GM18526 (cell line): Measurements from ENCODE around the gene CGN.

Source experiments
- POLR2A ChIP-seq: IDR thresholded peaks from 3 replicates; pipeline ENCODE4 v1.6.1; 2011; ENCODE audit not compliant: insufficient read length; ENCODE audit errors: extremely low read depth

Gene CGN

DNA sequence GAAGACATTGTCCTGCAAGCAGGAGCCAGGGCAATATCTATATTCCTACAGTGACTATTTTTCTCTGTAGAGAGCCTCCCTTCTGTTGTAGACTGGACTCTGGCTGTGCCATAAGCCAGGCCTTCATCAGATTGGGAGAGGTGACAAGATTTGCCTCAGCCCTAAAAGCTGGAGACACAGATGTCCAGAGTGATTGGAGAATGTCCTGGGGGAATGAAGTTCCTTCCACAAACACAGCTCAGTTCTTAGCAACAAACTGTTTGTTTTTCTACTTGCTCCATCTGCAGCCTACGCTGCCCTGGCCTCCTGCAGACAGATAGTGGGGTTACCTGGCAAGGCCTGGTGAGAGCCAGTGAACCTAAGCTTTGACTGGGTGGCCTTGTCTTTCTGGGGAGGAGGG is 70.7 kb downstream of the CGN start:
- TF ChIP-seq POLR2A: no peak

DNA sequence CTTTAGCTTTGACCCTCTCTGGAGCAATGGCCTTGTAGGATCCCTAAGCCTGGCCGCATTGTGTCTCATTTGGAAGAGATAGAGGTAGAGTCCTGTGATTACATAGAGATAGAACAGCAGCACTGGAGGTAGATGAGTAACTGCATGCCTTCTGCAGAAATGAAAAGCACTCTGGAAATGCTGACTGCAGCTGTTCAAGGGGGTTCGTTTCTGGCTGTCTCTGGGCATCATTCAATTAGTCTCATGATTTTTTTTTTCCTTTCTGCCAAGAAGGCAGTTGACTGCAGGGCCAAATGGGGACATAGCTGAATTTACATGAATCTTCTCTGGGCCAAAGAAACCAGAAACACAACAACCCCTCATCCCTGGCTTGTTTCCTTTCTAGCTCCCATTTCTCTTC is 72.6 kb downstream of the CGN start:
- no peak for TF ChIP-seq POLR2A

DNA sequence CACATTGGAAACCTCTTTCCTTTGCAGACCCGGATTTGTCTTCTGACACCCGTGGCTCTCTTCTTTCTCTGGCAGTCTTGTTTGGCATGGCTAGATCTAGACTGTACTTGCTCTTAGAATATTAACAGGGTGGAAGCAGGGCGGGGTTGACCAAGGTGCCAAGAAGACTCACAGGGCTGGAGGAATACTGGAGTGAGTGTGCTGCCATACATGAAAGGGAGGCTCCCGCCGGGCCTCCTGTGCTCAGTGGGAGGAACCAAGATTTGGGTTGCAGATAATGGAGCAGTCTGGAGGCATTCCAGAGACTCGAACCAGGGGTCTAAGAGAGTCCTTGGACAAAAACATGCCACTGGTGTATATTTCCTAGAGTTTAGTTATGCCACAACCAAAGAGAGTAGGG is 73.1 kb downstream of the CGN start:
- no peak for TF ChIP-seq POLR2A

DNA sequence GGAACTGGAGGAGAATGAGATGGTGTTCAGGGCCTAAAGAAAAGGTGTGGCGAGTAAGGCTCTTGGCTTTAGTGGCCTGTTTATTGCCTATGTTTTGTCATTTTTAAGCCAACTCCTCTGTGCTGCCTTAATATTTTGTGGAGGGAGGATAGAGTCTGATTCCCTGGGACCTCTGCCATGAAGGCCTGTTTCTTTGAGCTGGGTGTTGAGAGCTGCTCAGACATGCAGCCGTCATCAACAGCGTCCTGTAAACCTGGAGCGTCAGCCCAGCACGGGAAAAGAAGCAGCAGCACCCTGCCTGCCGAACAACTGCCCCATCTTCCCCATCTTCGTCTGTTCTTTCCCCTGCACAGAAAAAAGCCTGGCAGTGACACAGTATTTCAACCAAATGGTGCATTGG is 73.6 kb downstream of the CGN start:
- TF ChIP-seq POLR2A: no peak

DNA sequence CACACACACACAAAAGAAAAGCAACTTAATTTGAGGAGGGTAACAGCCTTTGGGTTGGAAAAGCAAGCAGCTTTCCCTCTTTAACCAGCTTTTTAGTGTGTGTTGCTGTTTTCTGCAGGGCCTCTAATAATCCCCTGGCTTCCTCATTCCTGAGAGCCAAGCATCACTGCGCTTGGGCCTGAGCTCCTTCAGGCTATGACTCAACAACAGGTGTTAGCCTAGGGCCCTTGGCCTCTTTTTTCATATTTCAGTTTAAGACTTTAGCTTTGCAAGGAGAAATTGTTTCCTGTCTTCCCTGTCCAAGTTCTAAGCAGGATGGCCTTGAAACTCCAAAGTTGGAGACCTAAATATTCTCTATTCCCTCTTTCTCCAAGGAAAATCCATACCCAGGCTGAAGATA is 74.4 kb downstream of the CGN start:
- TF ChIP-seq POLR2A: no peak
